ENCODE data around the gene RFX4.

RFX4 gene

GRCh38 chr12:106736051-106736957 lies 153.5 kb downstream of the RFX4 start:
- no peak for DNase-seq

DNA sequence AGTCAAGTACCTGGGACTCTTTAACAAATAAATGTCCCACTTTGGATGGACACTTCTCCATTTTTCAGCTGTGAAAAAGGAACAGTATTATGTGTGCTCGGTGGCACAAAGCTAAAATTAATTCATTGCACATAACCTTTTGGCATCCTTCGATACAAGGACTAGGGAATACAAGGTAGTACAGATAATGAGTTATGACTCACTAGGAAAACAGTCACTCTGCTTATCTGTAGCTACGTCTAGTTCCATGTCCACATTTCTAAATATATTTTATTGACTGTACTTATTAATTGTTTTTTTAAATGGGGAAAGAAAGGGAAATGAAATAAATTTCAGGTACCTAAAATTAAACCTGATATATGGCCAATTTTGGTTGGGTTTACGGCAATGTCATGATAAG lies 156.5 kb downstream of the RFX4 start:
- no peak for DNase-seq

GRCh38 chr12:106739815-106740530 lies 157.2 kb downstream of the RFX4 start:
- no peak for DNase-seq

GRCh38 chr12:106740818-106741217 lies 158.0 kb downstream of the RFX4 start:
- DNase-seq = no peak

DNA sequence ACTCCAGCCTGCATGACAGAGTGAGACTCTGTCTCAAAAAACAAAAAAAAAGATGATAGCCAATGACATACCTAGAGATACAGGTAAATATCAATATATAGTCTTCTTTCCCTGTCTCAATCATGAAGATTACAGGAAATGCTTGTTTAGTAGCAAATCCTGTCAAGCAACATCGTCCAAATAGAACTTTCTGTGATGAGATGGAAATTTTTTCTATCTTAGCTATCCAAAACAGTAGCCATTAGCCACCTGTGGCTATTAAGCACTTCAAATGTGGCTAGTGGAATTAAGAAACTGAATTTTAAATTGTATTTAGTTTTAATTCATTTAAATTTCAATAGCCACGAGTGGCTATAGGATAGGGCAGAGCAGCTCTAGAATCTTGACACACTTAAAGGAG lies 158.4 kb downstream of the RFX4 start:
- DNase-seq = no peak

DNA sequence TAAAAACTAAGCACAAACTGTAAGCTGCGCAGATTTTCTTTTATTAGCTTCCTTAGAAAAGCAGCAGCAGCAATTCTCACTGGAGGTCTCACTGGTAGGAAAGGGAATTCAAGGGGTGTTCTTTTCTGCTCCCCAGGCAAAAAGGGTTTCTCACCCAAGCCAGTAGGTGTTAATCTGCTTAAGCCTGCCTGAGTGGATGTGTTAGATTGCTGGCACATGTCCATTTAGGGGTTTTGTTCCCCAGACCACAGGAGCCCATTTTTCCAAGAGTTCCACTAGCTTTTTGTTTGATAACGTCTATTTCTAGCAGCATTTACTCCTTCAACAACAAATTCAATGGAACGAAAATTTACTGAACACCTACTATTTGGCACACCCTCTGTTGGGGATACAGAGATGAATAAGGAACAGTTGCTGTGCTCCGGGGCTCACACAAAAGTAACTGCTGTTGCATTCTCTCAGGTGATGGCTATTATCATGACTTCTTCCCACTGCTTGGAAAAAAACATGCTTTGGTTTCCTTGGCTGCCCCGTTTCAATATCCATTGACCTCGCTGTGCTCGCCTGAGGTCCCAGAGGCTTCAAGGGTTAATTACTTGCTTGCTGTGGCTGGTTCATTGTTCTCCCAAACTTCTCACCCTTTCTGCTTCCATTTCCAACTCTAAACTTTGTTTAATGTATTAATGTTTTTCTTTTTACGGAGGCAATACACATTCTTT lies 160.6 kb downstream of the RFX4 start:
- no peak for DNase-seq

DNA sequence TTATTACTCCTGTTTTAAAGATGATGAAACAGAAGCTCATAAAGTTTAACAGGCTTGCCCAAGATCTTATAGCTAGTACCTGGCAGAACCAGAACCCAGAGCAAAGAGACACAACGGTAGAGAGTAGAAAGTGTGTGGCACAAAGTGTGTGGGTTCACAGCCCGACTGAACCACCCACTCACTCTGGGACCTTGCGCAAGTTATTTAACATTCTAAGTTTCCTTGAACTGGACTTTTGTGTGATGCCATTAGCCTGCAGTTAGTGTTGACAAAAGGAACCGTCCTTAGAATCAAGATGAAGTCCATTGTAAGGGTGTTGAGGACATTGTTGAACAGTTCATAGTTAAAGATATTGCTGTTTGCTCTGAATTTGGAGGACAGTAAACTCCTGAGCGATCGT lies 161.8 kb downstream of the RFX4 start:
- no peak for DNase-seq

- no peak for DNase-seq
Observed at GRCh38 chr12:106745181-106745745, 162.5 kb downstream of the RFX4 start.

DNA sequence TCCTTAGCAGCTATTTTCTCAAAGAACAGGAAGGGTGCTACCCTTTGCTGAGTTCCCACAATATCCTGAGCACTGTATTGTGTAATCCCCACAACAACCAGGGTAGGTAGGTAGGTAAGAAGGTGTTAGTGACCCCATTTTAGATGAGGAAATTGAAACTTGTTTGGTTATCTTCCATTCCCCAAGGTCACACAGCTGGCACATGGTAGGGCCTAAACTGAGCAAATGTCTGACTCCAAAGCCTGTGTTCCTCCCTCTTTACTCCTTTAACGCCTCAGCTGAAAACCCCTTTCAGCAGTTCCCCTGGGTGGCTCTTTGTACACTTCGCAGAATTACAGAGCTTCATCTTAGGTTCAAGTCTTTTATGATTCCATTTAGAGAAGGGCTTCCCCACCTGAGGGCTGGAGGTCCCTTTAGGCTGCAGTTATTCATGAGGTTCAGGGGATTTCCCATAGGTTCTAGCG lies 165.2 kb downstream of the RFX4 start:
- DNase-seq = no peak

- no peak for DNase-seq
Observed at GRCh38 chr12:106750524-106750923, 167.7 kb downstream of the RFX4 start.

DNA sequence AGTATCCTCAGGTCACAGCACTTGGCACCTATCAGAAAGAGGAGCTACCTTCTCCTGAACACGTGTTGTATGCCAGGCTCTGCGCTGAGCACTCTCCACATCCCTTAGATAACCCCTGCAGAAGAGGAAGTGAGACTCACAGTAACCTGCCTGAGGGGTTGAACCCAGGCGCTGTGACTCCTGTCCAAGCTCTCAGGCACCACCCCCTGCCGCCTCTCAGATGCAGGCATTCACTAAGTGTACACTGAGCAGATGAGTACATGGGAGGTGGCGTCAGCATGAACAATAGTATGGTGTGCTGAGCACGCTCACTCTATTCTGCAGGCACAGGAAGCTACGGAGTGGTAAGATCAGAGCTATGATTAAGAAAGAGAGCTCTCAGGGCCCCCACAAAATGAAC lies 170.7 kb downstream of the RFX4 start:
- DNase-seq = no peak

DNA sequence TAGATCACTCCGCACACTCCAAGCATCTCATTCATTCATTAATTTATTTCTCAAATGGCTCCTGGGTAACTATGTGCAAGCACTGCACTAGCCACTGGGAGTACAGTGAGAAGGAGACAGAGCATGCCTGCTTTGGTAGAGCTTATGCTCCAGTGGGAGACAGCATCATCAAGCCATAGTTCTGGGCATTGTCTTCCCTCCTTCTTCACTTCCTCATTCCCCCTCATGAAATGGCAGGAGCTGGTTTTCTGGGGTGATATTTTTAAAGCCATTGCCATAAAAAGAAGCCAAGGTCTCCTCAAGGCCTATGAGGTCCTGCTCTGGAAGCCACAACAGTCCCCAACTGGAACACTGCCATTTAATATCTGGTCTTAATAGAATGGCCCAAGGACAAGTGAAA lies 171.5 kb downstream of the RFX4 start:
- DNase-seq = no peak

GRCh38 chr12:106757623-106758348 lies 175.0 kb downstream of the RFX4 start:
- no peak for DNase-seq

DNA sequence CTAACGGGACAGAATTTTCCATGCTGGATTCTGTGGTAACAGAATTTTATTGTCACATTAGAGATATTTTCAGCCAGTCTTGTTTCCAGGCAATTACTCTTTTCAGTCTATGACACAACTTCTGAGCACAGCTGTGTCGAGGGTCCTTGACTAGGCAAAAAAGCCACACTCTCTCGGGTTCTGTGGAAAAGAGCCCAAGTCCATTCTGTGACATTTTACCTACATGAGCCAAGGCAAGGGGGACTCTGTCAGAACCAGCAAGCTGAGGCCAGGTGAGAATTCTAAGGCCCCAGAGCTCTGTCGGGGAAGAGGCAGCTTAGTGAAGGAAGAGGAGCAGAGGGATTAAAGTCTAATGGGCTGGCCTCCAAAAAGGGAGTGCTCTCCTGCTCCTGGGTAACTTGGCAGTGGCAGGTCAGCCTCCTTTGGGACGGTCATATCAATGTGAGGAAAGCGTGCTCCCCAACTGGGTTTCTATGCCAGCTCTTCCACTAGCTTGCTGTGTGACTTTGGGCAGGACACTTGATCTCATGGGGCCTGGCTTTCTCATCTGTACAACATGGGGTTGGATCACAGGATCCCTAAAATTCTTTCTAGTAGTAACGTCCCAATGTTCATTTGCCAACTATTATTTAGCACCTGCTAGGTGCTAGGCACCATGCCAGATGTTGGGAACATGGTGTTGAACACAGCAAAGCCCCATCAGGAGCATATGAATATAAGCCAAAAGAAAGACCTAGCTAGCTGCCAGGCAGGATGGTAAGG lies 175.7 kb downstream of the RFX4 start:
- no peak for DNase-seq

DNA sequence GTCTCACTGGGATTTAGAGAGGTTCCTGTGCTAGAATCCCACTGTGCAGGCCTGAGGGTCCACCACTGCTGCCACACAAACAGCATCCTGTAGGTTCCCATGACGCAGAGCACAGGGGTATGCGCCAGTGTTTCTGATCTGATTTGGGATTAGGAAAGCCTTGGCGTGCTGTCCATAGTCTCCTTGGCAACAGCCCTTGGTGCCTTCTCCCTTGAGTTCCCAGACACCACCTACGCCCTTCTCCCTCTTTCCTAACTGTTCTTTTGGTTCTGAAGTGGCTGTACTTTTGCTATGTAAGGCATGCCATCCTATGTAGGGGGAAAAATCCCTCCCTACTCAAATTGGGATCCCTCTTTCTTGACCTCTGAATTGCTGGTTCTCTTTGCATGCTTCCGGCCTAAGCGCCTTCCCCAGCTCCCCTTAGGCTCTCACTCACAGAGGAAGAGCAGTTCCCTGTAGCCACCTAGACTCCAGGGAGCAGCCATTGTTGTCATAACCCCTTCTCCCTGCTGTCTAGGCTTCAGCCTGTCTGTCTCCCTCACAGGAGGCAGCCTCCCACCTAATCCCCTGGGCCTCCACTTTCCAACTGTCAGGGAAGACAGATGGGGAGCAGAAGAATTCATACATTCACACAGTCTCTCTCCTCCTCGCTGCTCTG lies 176.9 kb downstream of the RFX4 start:
- DNase-seq = no peak

DNA sequence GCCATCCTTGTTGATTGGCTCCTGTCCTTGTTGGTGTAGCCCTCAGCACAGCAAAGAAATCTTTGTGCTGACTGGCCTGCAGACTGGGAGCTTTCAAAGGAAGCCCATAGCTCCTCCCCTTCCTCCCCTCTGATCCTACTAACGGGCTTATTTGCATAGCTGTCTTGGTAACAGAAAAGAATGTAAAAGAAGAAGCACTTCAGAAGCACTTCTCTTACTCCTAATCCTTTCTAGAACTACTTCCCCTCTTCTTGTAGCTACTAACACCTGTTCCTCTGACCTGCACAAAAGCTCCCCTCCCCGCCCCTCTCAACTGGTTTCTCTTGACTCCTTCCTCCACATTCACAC lies 177.4 kb downstream of the RFX4 start:
- DNase-seq = no peak

GRCh38 chr12:106764220-106764619 lies 181.4 kb downstream of the RFX4 start:
- no peak for DNase-seq

- DNase-seq = no peak
Observed at GRCh38 chr12:106764738-106765137, 181.9 kb downstream of the RFX4 start.

DNA sequence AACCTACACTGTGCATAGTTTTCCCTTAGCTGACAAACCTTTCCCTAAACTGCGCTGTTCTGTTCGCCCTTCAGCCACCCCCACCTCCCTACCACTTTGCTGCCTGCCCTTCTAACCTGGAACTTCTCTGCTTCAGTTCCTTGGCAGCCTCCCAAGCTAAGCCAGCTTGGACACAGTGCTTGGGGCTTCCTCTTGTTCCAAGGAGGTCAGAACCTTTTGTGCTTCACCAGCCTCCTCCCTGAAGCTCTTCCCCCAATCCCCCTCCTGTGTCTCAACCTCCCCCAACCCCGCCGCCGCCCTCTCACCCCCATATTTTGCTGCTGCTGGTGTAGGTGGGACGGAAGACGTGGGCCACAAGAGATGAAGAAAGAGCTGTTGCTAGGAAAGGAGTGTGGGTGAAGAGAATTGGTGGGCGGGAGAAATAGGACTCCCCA lies 183.6 kb downstream of the RFX4 start:
- DNase-seq = no peak

DNA sequence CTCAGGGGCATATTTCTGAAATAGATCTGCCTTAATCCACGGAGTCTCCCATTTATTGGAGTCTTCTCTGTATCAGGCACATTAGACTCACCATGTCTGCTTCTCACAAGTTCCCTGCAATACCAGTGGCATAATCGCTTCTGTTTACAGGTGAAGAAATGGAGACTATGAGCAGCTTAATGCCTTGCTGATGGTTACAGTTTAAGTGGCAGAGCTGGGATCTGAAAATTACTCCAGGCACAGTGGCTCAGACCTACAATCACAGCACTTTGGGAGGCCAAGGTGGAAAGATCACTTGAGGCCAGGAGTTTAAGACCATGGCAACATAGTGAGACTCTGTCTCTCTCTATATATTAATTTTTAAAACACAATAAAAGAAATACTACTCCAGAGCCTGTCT lies 184.4 kb downstream of the RFX4 start:
- no peak for DNase-seq

All from NCI-H510A (cell line).